Dedifferentiated amniotic fluid mesenchymal stem cell (primary cell): ENCODE results near the gene C11orf68.
A peak's percentile ranks its signal among the peaks of the same experiment; 100 is the strongest.

Experiments
- DNase-seq: peaks from one replicate; pipeline ENCODE4 v3.0.0-alpha.2; 2016; ENCODE audit errors: extremely low spot score

C11orf68 gene

DNA sequence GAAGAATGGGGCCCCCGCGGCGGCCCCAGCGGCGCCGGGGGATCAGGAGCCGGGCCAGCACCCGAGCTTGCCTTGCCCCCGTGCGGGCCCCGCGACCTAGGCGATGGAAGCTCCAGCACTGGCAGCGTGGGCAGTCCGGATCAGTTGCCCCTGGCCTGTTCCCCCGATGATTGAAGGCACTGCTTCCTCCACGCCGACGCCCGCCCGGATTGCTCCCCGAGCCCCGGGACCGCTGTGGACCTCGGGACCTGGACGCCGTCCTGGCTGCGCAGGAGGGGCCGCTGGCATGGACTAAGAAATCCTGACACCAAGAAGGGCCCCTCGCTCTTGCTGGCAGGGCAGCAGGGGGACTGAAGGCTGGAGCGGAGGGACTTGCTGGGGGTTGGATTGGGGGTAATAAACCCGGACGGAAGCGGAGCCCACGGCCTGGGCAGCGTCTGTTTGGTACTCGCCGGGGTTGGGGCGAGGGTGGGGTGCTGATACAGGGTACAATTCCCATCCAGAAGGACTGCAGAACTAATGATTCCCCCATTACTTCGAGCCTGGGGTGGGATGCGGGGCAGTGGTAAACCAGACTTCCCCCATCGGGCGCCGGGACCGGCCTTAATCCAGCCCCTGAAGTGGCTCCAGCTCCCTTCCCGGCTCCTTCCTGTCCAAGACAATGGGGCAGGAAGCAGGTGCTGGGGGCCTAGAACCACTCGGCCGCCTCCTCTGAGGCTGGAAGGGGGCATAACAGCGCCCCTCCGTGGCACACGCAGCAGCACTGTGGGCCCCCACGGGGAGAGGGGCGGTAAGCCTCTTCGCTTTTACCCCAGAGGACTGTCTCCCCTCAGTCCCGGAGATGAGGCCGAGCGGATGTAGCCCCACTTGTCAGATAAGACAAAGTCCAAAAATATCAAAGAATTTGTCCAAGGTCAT is 27.4 kb downstream of the C11orf68 start:
- DNase-seq: no peak

DNA sequence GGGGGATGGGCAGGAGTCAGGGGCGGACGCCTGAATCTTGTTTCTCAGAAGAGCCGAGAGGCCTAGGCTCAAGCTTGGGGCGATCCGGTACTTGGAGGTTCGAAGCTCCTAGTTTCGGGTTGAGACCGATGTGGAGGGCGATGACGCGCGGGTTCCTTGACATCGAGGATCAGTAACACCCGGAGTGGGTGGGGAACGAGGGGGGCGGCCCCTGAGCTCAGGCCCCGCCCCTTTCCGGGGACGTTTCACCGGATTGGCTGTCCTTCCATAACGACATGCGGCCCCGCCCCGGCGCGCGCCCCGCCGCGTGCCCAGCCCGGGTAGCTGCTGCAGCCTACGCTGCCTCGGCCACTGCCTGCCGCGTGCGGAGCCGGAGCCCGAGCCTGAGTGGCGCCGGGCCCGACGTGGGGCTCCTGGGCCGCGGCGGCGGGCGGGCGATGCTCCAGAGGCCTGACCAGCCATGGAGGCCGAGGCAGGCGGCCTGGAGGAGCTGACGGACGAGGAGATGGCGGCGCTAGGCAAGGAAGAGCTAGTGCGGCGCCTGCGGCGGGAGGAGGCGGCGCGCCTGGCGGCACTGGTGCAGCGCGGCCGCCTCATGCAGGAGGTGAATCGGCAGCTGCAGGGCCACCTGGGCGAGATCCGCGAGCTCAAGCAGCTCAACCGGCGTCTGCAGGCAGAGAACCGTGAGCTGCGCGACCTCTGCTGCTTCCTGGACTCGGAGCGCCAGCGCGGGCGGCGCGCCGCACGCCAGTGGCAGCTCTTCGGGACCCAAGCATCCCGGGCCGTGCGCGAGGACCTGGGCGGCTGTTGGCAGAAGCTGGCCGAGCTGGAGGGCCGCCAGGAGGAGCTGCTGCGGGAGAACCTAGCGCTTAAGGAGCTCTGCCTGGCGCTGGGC is 28.3 kb downstream of the C11orf68 start, which contains the start of gene CCDC85B:
Gene CCDC85B, plus strand, starts transcription at position 350 of the 895 bp plus-strand sequence. Its CDS starts 111 bp downstream, at position 461.
- peak; percentile 95 for DNase-seq

DNA sequence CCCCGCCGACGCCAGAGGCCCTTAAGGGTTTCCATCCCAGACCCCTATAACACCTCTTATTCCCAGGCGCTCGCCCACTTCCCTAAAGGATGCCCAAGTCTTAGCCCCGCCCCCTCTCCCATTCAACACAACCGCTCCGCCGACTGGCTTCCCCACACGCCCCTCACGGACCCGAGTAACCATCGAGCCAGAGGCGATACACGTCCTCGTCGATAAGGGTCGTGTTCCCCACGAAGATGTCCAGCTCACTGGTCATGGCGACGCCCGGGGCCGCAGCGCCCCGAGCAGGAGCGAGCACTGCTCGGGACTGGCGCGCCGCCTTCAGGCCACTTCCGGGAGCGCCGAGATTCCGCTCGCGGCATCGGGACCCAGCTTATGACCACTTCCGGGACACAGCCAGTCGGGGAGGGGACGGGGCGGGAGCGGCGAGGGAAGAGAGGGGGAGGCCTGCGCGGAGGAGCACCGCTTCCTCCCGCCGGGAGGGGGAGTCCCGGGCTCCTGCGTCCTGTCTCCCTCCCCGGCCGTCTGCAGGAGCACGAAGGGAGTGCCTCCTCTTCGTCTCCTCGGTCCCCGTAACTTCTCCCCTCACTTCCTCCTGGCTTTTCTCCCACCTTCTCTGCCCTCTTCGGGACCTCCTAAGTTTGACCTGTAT is 30.6 kb downstream of the C11orf68 start, which contains the start of gene FIBP:
Gene FIBP, minus strand, starts transcription at position 309 of the 652 bp plus-strand sequence. Its CDS starts 53 bp downstream, at position 256.
- peak; percentile 97 for DNase-seq

DNA sequence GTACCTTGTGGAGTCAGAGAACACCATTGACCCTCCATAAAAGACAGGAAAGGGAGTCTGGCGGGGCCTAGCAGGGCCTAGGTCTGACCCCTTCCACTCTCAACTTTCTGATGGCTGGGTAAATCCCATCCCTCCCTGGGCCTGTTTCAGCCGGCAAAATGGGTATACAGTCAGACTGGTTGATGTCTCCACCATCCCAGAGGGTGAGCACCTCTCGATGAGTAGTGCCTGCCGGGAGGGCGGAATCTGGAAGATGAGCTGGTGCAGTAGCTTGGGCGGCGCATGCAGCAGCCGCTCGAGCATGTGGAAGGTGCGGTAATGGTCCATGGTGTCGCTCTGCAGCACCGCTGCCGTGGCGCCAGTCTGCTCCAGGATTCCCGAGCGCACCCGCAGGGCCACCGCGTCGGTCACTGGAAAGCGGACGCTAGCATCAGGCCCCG is 31.1 kb downstream of the C11orf68 start:
- no peak for DNase-seq

DNA sequence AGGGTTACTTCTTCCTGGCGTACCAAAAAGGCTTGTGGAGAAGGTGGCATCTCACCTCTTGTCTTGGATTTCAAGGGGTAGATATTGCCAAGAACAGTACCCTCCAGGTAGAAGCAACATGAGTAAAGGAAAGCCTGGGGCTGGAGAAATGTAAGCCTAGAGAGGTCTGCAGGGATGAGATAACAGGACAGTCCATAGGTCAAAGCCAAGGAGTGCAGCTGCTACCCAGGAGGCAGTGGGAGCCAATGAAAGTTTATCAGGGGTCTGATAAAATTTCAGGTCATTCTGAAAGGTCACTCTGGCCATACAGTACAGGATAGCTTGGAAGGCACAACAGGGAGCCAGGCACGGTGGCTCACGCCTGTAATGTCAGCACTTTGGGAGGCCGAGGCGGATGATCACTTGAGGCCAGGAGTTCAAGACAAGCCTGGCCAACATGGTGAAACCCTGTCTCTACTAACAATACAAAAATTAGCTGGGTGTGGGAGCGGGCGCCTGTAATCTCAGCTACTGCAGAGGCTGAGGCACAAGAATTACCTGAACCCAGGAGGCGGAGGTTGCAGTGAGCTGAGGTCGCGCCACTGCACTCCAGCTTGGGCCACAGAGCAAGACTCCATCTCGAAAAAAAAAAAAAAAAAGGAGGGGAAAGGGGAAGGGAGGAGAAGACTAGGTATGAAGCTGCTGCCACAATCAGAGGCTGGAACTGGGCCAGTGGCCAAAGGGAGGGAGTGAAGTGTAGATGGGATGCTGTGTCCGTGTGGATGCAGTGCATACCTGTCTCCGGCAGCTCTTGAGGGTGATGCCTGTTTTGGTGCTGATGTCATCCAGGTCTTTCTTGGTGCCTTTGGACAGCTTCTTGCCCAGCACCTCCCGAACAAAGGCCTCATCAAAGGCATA is 31.8 kb downstream of the C11orf68 start:
- DNase-seq: no peak

DNA sequence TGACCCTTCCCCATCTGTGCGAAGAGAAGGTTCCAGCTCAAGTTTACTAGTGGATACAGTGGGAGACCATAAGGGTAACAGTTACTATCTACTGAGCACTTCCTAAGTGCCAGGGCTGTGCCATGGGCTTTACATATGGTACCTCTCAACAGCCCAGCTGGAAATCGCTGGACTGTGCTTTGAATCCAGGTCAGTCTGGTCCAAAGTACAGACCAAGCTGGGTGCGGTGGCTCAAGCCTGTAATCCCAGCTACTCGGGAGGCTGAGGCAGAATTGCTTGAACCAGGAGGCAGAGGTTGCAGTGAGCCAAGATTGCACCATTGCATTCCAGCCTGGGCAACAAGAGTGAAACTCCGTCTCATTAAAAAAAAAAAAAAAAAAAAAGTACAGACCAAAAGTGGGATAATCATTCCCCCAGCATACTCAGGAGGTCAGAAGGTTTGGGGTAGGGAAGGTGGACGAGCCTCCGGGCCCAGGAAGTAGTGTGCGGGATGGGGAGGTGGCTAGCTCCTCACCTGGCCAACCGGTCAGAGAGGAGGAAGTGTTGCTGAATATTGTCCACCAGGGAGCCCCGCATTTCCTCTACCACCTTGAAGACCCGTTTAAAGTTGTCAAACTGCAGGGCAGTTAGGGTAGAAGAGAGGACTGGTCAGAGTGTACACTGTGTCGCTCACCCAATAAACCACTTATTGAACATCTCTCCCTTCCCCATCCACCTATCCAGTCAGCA is 32.9 kb downstream of the C11orf68 start:
- DNase-seq: no peak

DNA sequence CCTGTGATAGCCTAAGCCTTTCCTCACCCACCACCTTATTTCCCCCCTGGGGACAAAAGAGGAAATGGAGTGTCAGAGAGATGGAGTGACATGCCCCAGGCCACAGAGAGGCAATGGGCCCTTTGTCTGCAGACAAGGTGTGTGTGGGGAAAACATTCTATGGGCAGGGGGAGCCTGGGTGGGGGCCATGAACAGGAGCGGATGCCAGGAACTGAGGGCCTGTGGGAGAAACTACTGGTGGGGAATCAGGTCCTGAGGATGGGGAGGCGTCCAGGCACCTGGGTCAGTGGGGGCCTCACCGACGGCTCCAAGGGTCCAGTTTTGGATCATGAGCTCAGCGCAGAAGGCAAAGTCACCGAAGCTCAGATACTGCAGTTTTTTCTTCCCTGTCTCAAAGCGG is 33.6 kb downstream of the C11orf68 start:
- DNase-seq: no peak

DNA sequence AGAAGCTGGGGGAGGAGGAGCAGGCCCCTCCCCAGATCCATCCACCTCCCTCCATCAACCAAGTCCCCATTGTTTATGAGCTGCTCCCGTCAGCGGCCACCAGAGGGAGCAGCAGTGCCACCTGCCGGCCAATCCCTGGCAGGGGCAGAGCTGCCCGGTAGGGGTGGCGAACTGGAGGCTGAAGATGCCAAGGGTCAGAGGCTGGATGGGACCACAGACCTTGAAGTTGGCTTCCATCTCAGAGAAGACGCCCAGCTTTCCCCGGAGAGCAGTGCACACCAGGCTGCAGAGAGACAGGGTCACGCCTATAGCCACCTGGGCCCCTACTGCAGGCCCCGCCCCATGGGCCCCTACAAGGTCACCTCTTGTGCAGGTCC is 34.2 kb downstream of the C11orf68 start:
- DNase-seq: no peak

DNA sequence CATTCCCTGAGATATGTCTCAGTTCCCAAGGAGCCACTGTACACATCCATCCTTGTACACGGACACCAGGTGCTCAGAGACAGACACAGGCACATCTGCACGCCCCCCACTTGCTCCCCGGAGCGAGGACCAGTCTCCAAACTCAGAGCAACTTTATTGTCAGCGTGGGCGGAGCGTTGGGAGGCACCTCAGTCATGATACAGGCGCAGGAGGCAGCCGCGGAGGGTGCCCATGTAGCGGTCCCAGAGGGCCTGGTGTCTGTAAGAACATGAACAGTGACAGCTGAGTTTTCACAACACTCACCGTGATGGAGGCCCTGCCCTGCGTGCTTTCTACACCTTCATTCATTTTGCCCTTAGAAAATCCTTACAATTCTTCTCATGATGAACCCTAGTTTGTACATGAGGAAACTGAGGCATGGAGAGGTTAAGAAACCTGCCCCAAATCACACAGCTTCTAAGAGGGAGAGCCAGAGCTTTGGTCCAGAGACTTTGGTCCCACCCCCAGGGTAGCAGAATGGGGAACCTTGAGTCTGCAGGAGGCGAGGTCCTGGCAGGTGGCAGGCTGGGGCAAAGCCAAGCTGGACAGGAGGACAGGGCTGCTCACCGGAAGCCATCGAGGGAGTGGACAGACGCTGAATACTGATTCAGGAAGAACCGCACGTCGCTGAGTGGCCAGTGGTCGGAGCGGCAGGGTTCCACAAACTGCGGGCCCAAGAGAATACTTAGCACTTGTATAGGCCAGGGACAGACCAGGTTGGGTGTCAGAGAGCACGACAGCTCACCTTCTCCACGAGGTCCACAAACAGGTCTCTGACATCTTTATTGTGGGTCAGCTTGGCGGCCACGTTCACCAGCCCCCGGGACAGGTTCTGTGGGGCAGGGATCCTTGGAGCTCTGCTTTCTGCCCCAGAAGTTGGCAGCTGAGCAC is 34.8 kb downstream of the C11orf68 start:
- DNase-seq: no peak

DNA sequence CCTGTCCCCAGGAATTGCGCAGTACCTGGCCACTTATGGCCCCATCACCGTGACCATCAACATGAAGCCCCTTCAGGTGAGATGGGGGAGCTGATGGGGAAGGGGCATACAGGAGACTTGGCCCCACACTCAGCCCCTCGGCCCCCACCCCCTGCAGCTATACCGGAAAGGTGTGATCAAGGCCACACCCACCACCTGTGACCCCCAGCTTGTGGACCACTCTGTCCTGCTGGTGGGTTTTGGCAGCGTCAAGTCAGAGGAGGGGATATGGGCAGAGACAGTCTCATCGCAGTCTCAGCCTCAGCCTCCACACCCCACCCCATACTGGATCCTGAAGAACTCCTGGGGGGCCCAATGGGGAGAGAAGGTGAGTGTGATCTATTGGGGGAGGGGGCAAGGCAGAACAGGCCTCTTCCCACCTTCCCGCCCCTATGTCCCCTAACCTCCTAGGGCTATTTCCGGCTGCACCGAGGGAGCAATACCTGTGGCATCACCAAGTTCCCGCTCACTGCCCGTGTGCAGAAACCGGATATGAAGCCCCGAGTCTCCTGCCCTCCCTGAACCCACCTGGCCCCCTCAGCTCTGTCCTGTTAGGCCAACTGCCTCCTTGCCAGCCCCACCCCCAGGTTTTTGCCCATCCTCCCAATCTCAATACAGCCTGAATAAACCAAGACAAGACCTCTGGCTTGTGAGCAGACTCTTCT is 35.7 kb downstream of the C11orf68 start:
- no peak for DNase-seq

DNA sequence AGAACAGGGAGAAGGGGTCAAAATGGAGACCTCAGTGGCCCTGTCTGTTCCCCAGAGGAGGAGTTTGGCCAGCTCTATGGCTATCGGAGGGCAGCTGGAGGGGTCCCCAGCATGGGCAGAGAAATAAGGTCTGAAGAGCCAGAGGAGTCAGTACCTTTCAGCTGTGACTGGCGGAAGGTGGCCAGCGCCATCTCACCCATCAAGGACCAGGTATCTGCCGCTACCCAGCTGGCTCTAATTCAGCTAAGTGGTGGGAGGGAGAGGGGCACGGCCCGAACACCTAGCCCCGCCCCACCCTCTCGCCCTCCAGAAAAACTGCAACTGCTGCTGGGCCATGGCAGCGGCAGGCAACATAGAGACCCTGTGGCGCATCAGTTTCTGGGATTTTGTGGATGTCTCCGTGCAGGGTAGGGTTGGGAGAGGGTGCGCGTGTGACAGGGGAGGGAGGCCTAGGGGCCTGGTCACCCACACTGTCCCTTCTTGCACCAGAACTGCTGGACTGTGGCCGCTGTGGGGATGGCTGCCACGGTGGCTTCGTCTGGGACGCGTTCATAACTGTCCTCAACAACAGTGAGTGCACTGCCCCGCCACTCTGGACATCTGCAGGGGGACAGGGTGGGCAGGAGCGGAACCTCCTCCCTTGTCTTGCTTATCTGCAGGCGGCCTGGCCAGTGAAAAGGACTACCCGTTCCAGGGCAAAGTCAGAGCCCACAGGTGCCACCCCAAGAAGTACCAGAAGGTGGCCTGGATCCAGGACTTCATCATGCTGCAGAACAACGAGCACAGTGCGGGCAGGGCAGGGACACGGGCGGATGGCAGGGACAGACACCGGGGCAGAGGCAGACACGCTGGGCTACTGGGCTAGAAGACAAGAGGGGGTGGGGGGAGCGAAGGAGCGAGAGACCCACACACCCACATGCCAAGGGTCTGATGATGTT is 36.5 kb downstream of the C11orf68 start:
- no peak for DNase-seq

DNA sequence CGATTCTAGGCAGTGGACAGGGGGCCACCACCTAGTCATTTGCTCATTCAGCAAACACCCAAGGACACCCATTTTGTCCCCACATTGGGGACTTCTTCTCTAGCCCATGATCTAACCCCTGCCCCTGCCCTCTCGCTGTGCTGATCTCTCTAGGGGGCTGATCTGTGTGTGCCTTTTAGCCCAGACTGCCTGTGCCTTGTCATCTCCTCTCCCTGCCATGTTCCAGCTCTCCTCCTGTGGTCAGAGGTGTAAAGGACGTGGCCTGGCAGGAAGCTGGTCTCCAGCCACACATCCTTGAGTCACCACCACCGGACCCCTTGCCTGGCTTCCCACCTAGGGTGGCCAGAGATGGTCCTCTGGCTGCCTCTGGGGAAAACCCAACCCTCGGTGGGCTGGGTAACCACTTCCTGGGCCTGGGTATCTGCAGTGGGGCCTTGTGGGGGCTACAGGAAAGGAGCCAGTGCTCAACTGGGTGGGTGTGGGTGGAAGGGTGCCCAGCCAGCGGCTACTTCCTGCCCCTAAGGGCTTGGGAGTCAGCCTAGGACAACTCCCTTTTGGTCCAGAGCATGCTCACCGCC is 37.9 kb downstream of the C11orf68 start:
- no peak for DNase-seq

DNA sequence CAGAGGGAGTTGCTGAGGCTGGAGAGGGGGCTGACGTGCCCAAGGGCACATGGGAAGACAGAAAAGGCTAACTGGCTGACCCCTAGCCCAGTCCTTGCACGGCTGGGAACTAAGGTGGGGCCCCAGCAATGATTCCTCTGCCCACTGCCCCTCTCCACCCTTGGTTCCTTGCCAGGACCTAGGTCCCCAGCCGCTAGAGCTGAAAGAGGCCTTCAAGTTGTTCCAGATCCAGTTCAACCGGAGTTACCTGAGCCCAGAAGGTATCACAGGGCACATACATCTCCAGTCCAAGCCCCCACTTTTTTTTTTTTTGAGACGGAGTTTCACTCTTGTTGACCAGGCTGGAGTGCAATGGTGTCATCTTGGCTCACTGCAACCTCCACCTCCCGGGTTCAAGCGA is 38.8 kb downstream of the C11orf68 start:
- DNase-seq: no peak

DNA sequence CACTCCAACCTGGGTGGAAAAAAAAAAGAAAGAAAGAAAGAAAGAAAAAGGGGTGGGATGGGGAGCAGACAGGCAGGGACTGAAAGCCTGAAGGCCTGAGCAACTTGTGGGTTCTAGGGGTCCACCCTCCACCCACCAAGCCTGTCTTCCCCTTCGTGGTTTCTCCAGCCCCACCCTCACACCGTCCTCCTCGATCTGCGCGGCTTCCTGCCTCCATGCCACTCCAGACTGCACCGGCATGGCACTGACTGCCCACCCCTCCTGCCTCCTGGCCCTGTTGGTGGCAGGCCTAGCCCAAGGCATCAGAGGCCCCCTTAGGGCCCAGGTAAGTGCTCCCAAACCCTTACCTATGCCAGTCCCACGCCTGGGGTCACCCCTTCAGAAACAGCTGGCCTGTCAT is 39.2 kb downstream of the C11orf68 start, which contains the start of gene CTSW:
Gene CTSW, plus strand, starts transcription at position 221 of the 400 bp plus-strand sequence. Its CDS starts 18 bp downstream, at position 239.
- DNase-seq: no peak

DNA sequence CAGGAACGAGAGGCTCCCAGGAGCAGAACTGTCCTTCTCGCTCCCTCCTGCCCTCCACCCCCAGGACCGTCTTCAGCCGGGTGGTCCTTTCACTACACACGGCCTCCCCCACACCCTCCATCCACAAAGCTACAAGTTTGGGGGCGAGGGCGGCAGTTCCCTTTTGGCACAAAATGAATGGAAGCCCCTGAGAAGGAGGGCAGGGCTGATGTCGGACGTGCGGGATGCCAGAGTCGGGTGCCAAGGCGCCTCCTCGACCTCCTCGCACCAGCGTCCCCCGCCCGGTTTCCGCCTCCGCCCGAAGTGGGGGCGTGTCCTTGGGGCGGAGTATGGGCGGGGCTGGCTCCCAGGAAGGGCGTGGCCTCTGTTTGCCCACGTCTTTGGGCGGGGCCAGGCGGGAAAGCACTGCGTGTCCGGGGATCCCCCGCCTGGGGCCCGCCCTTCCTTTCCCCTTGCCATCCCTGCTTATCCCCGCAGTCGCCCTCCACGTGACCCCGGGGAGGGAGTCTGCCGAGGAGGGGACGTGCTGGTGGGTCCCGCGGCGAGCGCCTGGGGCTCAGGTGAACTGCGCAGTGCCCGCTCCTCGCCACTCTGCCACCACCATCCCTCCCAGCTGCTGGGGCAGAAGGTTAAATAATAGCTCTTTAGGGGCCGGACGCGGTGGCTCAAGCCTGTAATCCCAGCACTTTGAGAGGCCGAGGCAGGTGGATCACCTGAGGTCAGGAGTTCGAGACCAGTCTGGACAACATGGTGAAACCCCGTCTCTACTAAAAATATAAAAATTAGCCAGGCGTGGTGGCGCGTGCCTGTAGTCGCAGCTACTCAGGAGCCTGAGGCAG is 45.3 kb downstream of the C11orf68 start:
- peak; percentile 92 for DNase-seq
